GM19455 (cell line): ENCODE measurements around the gene TRIM16.
"Not testable (repeated sequence)": the region's sequence is repeated elsewhere in the genome, so short reads cannot be mapped to it uniquely, and the experiment has no call there.

ENCODE experiments used
- ATAC-seq: cut with Tn5 transposase; IDR thresholded peaks from one replicate; pipeline ENCODE4 v1.9.1; 2021; ENCODE audit not compliant: unreplicated experiment

TRIM16 gene

DNA sequence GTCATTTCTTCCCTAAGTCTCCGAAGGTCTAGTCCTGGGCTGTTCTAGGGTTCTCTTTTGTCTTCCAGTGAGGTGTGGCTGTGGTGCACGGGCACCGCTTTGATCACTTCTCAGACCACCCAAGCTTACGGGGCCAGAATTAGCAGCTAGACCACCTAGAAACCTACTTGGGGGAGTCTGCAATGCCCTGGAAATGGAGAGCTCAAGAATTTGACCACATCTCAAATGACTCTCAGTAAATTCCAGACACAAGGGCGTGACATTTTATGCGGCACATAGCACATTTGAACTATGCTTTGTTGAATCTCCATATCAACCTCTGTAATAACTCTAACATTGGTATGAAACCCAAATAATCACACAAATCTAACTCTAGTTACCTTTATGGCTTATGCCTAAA, 24.9 kb downstream of the TRIM16 start:
- ATAC-seq = no peak

DNA sequence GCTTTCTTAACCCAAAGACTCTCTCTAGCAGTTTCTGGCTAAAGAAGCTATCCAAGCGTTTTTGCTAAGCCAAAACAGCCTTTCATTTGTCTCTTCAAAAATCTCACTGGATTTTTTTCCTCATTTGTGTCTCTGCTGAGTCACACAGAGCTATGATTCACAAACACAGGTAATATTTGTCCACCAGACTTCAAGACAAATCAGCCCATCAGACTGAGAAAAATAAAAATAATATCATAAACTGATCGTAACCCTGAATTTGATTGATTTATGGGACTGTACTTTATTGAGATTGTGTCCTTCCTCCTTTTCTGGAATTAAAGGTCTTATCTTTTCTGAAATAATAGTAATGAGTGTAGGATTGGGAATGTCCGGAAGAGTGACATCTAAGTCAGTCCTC, 25.8 kb downstream of the TRIM16 start:
- no peak for ATAC-seq

DNA sequence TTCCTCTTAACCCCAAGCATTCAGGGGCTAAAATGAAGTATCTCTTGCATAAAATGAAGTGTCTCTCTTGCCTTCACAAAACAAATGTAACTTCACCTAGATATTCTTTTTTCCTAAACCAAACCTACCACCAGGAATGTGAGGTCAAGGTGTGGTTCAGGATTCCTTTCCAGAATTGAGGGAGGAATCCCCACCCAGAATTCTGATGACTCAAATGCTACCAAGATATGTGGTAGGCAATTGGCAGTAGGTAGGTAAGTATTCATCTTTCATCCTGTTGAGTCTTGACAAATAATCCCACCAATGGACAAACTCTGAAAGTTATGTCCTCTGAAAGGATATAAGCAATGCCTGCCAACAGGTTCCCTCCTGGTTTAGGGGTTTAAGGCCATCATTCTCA, 26.2 kb downstream of the TRIM16 start:
- ATAC-seq = no peak

DNA sequence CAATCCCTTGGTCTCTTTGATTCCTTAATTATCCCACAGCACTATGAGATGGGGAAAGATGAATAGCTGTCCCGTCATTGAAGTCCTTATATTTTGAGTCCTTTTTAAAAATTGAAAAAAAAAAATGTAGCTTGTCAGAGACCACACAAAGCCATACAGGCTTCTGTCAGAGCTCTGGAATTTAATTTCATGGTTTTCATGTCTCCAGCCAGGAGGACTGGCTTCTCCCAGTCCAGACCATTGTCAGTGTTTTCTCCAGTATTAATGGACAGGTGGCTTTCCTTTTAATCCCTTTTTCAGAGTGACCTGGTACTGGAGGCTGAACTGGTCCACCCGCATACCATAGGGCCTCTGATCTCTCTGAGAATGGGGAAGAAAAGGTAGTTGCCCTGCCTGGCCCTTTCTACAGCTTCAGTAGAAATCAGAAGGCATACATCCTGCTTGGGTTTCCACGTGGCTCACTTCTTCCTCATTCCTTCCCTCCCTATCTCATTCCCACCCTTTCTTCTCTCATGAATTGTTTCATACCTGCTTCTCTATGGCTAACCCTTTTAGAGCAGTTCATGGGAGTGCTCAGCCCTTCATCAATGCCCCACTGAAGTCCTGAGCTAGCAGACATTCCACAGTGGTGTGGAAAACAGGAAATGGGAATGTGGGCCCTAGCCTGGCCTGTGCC, 29.1 kb downstream of the TRIM16 start:
- no peak for ATAC-seq

DNA sequence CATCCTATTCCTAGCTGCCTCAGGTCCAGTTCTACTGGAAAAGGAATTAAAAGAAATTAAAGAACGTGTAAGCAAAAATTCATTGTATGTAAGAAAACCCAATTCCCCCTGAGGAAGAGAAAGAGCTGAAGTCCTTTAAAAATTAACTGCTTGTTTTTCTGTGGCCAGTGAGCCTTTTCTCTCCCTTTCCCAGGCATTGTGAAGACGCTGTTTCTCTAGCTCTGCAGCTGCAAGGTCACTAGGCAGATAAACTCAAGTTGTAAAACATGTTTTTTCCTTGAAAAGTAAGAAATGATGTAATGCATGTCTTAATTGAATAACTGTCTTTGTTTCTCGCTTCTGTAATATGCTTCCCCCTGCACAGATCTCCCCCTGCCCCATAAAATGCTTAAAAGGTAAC, 29.7 kb downstream of the TRIM16 start:
- ATAC-seq = not testable (repeated sequence)

DNA sequence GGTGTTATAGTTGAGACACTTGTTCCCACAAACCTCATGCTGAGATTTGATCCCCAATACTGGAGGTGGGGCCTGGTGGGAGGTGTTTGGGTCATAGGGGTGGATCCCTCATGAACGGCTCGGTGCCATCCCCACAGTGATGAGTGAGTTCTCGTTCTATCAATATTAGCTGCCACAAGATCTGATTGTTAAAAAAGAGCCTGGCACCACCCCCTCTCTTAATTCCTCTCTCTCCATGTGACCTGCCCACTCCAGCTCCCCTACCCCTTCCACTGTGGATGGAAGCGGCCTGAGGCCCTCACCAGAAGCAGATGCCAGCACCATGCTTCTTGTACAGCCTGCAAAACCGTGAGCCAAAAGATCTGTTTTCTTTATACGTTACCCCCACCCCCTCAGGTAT, 31.2 kb downstream of the TRIM16 start:
- no peak for ATAC-seq

DNA sequence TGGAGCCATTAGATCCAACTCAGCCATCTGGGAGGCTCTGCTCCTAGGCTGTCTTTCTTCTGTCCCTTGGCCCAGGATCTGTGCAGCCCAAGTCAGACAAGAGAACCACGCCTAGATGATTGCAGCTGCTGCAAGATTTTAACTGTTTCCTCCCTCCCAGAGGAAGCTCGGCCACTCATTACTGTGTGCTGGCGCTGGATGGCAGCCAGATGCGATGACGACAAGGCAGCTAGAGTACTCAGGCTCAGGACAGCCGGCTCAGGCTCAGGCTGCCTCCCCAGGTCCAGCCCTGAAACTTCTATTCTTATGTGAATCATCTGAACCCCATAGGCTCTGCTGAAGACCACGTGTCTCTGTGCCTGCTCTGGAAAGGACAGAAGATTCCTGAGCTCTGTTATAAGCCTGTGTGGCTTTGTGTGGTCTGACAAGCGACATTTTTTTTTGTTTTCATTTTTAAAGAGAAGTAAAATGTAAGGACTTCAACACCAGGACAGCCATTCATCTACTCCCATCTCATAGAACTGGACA, 32.5 kb downstream of the TRIM16 start:
- no peak for ATAC-seq

DNA sequence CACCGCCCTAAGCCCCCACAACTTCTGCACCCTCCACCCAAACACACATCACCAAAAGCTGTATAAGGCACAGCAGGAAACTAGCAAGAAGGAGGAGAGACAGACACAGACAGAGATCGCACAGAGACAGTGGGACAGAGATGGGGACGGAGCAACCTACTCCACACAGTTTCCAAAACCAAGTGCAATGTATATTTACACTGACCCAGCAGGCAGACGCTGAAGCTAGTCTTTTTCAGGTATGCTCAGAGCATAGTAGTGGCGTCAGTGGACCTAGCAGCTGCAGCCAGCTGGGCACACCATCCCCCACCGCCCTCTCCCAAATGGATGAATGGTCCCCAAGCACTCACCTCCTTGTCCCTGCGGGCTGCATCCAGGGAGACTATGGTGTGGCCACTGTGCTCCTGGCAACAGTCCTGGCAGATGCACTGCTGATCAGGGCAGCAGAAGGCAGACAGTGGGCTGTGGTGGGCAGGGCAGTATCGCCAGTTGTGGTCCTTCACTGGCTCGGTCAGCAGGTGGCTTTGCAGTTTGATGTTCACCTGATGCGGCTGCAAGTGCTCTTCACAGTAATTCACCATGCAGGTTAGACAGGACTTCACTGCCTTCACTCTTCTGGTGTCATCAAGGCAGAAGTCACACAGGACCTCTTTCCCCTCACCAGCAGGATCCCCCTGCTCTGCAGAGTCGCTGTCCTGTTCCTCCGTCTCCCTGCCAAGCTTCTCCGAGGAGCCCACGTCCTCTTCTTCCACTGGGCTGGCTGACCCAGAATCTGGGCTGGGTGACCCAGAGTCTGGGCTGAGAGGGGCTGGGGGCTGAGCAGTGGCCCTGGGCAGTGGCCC, 33.1 kb downstream of the TRIM16 start:
- no peak for ATAC-seq

DNA sequence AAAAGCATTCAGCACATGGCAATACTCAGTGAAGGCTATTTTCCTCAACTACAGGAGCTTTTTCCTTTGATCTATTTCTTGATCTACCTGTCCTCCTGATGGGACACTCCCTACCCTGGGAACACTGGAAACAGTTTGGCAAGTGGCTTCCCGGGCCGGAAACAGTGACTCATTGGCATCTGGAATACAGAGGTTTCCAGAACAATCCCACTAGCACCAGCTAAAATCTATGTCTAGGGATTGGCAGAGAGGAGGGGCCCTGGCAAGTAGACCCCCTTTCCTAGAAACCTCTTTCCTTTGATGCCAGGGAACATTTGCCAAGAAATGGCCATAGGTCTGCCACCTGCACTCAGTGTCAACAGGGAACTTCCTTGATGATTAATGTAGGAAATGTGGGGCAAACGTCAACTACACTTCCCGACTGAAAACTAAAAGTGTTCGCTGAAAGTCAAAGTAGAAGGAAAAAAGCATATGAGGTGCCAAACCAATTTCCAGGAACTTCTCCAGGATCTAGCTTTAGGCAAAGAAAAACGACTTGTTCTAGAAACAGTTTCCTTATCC, 34.2 kb downstream of the TRIM16 start:
- no peak for ATAC-seq

DNA sequence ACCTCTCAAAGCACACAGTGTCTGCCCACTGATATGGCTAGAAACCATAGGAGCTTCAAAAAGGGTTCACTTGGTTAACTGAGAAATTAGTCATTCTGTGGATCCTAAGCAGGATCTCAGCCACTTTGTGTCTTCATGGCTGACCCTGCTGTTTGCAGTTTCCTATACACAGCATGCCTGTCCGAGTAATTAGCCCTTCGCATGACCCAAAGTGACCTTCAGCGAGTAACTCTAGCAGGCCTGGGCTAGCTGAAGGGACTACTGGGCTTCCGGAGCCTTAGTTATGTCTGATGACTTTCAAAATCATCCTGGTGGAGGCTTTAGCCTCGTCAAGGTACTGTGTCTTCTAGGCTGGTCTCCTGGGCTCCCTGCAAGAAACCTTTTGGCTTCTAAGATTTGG, 35.7 kb downstream of the TRIM16 start:
- ATAC-seq = no peak

DNA sequence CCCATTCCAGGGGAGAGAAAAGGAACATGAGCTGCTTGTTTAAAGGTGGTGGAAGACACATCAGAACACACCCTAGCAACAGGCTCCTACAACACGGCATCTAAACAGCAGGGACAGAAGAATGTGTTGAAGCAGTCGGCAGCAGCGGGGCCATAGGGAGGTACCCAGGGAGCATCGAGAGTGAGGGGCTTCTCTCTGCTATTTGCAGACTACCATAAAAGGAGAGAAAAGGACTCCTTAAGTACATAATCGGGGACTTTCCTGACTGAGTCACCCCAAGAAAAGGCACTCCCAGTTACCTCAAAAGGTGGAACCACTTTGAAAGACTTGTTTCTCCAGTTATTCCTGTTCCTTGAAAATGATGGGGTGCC, 38.2 kb downstream of the TRIM16 start:
- ATAC-seq = not testable (repeated sequence)

DNA sequence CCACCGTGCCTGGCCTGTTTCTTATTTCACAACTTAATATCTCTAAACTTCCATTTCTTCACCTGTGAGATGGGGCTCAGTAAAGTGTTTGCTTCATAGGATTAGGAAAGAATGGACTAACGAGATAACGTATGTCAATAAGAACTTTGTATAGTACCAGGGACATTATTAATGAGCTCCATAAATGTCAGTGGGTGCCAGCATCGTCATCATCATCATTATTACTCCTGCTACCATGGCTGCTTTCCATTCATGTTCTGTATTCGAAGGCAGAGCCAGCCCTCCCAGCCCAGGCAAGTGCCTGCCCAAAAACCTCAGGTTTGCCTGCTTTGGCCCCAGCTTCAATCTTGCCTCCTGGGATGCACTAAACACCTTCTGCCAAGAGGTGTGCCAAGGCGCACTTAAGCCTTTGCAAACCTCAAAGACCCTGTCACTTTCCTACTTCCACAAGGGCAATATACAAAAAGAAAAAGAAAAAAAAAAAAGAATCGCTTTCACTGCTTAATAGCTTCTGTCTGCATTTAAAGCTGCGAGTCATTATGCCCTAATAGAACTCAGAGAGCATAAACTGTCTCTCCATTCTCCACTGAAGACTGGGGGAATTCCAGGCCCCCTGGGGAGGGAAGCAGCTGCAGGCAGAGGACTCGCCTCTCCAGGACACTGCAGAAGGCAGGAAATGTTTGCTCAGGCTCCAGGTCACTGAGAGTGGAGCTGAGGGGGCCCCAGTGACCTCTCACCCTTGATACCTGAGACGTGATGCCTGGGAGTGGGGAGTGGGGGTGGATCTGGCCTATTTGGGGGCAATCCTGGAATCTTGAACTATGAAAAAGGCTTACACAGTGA, 38.8 kb downstream of the TRIM16 start:
- not testable (repeated sequence) for ATAC-seq

DNA sequence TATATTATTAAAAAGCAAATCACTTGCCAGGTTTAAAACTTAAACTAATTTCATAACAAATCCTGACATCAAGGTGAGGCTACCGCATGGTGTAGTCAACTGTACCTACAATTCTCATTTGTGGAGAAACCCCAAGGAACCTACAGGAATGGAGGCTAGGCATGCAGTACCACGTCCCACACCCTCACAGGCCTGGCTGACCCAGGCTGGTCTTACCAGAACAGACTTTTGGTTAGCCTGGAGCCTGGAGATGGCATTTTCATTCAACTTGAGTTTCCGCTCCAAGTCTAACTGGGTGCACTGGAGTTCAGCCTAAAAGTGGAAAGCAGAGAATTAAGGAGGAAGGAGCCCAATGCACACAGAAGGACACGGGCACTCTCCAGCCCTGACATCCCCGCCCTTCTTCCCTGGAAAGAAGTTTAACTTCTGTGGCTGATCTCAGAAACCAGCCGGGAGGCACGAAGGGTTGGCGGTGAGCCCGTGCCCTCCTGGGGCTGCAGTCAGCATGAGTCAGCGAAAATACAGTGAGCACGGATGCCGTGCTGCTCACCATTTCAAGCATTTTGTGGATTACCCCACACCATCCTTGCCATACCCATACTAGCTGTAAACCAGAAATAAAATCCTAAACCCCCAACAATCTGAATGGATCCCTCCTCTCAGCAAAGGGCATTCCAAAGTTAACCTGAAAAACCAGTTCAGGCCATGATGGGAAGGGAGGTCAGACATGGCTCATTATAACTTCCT, 41.4 kb downstream of the TRIM16 start:
- not testable (repeated sequence) for ATAC-seq

DNA sequence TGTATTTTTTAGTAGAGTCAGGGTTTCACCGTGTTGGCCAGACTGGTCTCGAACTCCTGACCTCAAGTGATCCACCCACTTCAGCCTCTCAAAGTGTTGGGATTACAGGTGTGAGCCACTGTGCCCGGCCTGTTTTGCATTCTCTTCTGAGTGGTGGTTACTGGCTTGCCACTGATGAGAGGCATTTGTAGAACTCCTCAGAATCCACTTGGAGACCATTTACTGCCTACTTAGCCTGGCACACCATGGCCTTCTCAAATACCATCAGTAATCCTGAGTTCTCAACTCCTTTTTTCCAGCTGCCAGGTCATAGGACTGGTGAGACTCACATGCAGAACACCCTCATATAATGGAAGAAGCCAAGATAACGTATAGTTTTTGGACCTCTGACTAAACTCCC, 42.1 kb downstream of the TRIM16 start:
- not testable (repeated sequence) for ATAC-seq

DNA sequence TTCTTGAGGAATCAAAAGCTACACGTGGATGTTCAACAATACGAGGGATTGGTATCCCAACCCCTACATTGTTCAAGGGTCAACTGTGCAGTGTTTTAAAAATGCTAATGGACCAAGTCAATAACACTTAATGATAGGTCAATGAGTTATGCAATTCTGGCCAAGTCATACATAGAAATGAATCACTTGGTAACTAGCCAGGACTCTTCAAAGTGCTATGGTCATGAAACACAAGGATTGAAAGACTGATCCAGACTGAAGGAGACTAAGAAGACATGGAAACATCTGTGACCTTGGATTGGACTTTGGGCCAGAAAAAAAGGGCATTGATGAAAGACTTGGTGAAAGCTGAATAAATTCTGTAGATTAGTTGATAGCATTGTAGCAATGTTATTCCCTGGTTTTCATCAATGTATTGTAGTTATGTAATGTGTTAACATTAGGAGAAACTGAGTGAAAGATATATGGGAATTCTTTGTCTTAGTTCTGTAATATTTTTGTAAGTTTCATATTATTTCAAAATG, 53.1 kb downstream of the TRIM16 start:
- ATAC-seq = not testable (repeated sequence)

DNA sequence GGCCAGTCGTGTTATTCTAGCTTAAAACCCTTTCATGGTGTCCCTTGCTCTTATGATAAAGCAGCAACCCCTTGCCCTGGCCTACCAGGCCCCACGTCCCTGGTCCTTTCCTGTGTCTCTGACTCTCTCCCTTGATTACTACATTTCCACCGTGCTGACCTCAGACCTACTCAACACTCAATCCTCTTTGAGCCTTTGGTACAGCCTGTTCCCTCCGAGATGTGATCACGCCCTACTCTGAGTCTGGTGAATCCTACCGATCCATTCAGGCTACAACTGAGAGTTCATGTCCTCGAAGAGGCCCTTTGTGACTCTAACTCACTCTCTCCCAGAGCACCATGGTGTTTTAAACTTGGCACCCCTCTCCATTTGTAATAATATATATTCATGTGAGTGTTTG, 54.1 kb downstream of the TRIM16 start:
- not testable (repeated sequence) for ATAC-seq

DNA sequence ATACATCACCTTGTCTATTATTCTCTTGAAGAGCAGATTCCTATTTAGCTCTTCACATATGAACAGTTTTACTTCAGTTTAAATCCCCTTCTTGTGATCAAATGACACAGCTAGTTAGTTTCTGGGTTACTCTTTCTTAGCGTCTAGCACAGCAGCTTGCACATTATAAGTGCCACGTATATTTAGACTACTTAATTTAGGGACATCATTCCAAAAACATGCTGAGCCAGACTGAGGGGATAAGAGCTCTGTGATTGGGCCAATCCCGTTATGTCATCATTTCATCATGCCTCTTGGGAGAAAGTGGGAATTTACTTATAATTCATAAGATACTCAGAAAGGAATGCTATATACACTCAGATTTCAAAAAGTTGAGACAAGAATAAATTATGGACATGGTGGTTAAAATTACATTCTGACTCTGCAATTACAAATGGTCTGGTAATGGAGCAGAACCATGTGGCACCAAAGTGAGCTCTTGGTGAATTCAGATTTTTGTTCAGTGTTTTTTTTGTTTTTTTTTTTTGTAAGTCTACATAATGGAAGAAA, 60.4 kb downstream of the TRIM16 start:
- ATAC-seq = not testable (repeated sequence)

DNA sequence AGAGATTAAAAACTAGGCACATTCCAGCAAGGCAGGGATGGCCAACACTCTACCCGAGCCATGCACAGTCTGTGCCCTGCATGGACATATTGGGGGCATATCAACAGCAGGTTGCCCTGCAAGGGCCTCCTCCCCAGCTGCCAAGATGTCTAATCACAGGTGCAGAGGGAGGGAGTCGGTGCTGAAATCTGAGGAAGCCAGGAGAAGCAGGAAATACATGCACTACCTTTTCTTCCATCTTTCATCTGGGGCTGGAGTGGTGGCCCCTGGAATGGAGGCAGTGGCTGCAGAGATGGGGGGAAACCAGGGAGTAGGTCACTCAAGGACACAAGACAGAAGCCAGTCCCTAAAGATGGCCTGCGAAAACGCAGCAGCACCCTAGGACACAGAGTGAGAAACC, 60.9 kb downstream of the TRIM16 start:
- ATAC-seq = not testable (repeated sequence)

DNA sequence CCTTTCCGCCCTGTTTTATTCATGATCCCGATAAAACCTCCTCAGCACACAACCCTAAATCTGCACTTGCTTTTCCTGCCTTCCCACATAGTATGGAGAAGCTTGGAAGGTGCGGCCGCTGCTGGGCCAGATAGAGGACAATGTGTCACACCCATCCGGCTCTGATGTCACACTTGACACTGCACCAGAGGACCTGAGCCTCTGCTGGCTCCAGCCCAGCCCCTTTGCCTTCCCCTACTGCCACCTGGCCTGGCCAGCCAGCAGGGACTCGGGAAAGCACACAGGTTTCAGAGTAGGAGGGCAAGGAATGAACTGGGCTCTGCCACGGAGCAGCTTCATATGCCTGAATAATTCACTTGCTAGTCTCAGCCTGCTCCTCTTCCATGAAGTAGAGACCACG, 62.0 kb downstream of the TRIM16 start:
- ATAC-seq = not testable (repeated sequence)
